Endothelial cell of umbilical vein (primary cell): ENCODE measurements around the gene ABCF1. TPM values are rescaled to one million over a fixed set of nuclear protein-coding genes. Genes with fewer than 3 reads are reported as not detected.

ENCODE experiments used
- BruUV-seq: library from RNA; stranded (reverse); fragments of 400-500 nt; replicated peaks from 2 replicates; lab custom pipeline; 2021; lab: Mats Ljungman, UMichigan
- CTCF ChIA-PET: fragments of 300-600, 350-600 bp; sonication (Branson Sonifier 250); formaldehyde crosslinking; loops from one replicate; lab custom pipeline; 2021; ENCODE audit warnings: antibody characterized with exemption, inconsistent platforms; lab: Charles Lee
- POLR2A ChIA-PET: fragments of 300-600, 350-600 bp; sonication (Branson Sonifier 250); formaldehyde crosslinking; loops from one replicate; lab custom pipeline; 2021; ENCODE audit warnings: antibody characterized with exemption, inconsistent platforms; lab: Charles Lee
- DNase-seq: peaks from one replicate; pipeline ENCODE4 v3.0.0-alpha.2; 2011; ENCODE audit warnings: low read depth, low spot score
- FAIRE-seq: peaks from 2 replicates; lab custom pipeline; 2011; peaks lifted over from hg19 to GRCh38; lab: Jason Lieb, UNC
- H2AFZ ChIP-seq: 2 replicates; pipeline ENCODE4 v1.6.0; 2012; ENCODE audit warnings: low read depth, low read length, control low read depth, inconsistent platforms
- H3K27ac ChIP-seq: 2 replicates; pipeline ENCODE4 v1.5.1; 2011; ENCODE audit warnings: low read depth, mild to moderate bottlenecking, control low read depth, low read length, moderate library complexity; ENCODE audit not compliant: insufficient read depth
- H3K27me3 ChIP-seq, 2 experiments: 2 replicates each; pipeline versions ENCODE4 v1.6.0 to v1.6.1; 2011; ENCODE audit warnings: low read length in 2 of 2, mixed read lengths in 1 of 2; ENCODE audit not compliant: control insufficient read depth in 2 of 2, insufficient read depth in 2 of 2
- H3K36me3 ChIP-seq, 2 experiments: 2 replicates in 1 of 2; 3 replicates in 1 of 2; pipeline ENCODE4 v1.5.1; 2011; ENCODE audit warnings: low read length in 2 of 2, mild to moderate bottlenecking in 1 of 2, moderate library complexity in 1 of 2; ENCODE audit not compliant: control insufficient read depth in 2 of 2, insufficient read depth in 2 of 2; ENCODE audit errors: extremely low read depth in 1 of 2
- H3K4me1 ChIP-seq: 3 replicates; pipeline ENCODE4 v1.5.1; 2011; ENCODE audit warnings: mild to moderate bottlenecking, low read length; ENCODE audit not compliant: control insufficient read depth, insufficient read depth; ENCODE audit errors: extremely low read depth
- H3K4me2 ChIP-seq: 2 replicates; pipeline ENCODE4 v1.6.1; 2011; ENCODE audit warnings: low read length, control low read depth, mixed read lengths; ENCODE audit not compliant: insufficient read depth
- H3K4me3 ChIP-seq, 3 experiments: fragments of 200-600 bp in 1 of 3; sonication (generic), shearing (Covaris generic) in 1 of 3; replicated peaks in 1 of 3; 2 replicates each; pipeline ENCODE4 v1.5.1; 2011 to 2016; ENCODE audit warnings: control low read depth in 3 of 3, low read length in 3 of 3, mild to moderate bottlenecking in 2 of 3, inconsistent platforms in 1 of 3, low read depth in 1 of 3, moderate library complexity in 1 of 3; ENCODE audit not compliant: insufficient read depth in 1 of 3
- H3K79me2 ChIP-seq: 2 replicates; pipeline ENCODE4 v1.6.0; 2012; ENCODE audit warnings: low read length, inconsistent platforms; ENCODE audit not compliant: control insufficient read depth, insufficient read depth
- H3K9ac ChIP-seq: replicated peaks from 2 replicates; pipeline ENCODE3; 2011; ENCODE audit warnings: low read length, control low read depth; ENCODE audit not compliant: insufficient read depth; ENCODE audit errors: extremely low read depth
- H3K9me1 ChIP-seq: replicated peaks from 3 replicates; pipeline ENCODE4 v1.6.0; 2011; ENCODE audit warnings: mild to moderate bottlenecking, low read length; ENCODE audit not compliant: control insufficient read depth, insufficient read depth; ENCODE audit errors: extremely low read depth
- H3K9me3 ChIP-seq: replicated peaks from 2 replicates; pipeline ENCODE4 v1.5.1; 2012; ENCODE audit warnings: low read length, inconsistent platforms; ENCODE audit not compliant: control insufficient read depth, insufficient read depth
- H4K20me1 ChIP-seq: replicated peaks from 2 replicates; pipeline ENCODE3; 2011; ENCODE audit warnings: mild to moderate bottlenecking, low read length; ENCODE audit not compliant: control insufficient read depth, insufficient read depth; ENCODE audit errors: extremely low read depth
- CTCF ChIP-seq, 2 donors: IDR thresholded peaks; 1 replicate in 1 of 2; 2 replicates in 1 of 2; pipeline ENCODE4 v1.5.1; 2011; ENCODE audit warnings: low read length in 2 of 2, mild to moderate bottlenecking in 2 of 2, moderate library complexity in 2 of 2, control low read depth in 1 of 2, inconsistent platforms in 1 of 2, low read depth in 1 of 2; ENCODE audit not compliant: insufficient read depth in 1 of 2; ENCODE audit errors: extremely low read depth in 1 of 2
- EZH2 ChIP-seq: IDR thresholded peaks from 2 replicates; pipeline ENCODE4 v1.6.1; 2012; ENCODE audit warnings: borderline replicate concordance, low read depth, mild to moderate bottlenecking, moderate library complexity, low read length, inconsistent platforms; ENCODE audit not compliant: severe bottlenecking
- FOS ChIP-seq: IDR thresholded peaks from 2 replicates; pipeline ENCODE4 v1.6.1; 2011; ENCODE audit warnings: mild to moderate bottlenecking, low read length, moderate library complexity, borderline replicate concordance; ENCODE audit not compliant: insufficient read depth
- GATA2 ChIP-seq: IDR thresholded peaks from 2 replicates; pipeline ENCODE4 v1.7.0; 2011; ENCODE audit warnings: low read depth, mild to moderate bottlenecking, moderate library complexity, mixed read lengths, low read length; ENCODE audit not compliant: insufficient read length, insufficient read depth
- POLR2A ChIP-seq: IDR thresholded peaks from 2 replicates; pipeline ENCODE4 v1.6.1; 2012; ENCODE audit warnings: low read depth, mild to moderate bottlenecking, control low read depth, low read length
- dilution Hi-C: fragments of 300-500 bp; cut with MboI; formaldehyde crosslinking; loops from one replicate; pipeline ENCODE4 v1.15.0; 2019; ENCODE audit warnings: low sequenced_read_pairs; ENCODE audit not compliant: extremely low pct_ligation_motif_present
- intact Hi-C: fragments of 100-400 bp; cut with micrococcal nuclease; formaldehyde crosslinking; loops from one replicate; pipeline ENCODE4 v1.10.0; 2022
- polyA plus RNA-seq, 4 experiments: library from polyadenylated mRNA; depleted of rRNA in 3 of 4; stranded (reverse) in 3 of 4; unstranded in 1 of 4; fragments of >200 nt; gene quantifications; 2 replicates each; pipeline versions ENCODE4 v1.2.1 to v1.2.3, GENCODE V29; 2011 to 2012; ENCODE audit warnings: missing spikeins in 1 of 4
- total RNA-seq: library from RNA; stranded (reverse); gene quantifications from 2 replicates; pipeline ENCODE4 v1.2.3, GENCODE V29; 2021

Gene ABCF1
- total and polyA plus RNA-seq, 2 donors (not counting 3 experiments of a cell fraction or from before 2014, with no cell fraction given) = 34.0 to 60.3 TPM

GRCh38 chr6:30601815-30602641, 30.8 kb downstream of the ABCF1 start:
- DNase-seq = no peak
- ChIA-PET POLR2A (interaction anchor here (6.2 kb wide), 1 partner anchor 12 kb away, joined by 63 read pairs; no protein-coding TSS in a partner anchor), CTCF (interaction anchor here (0.9 to 8.8 kb wide), 3 partner anchors 11 to 119 kb away, joined by 3 to 149 read pairs (median 6); no protein-coding TSS in a partner anchor)
- intact Hi-C loops (no loop called here), dilution Hi-C loops (no loop called here)
- Histone ChIP-seq H3K4me1 (peaks cover 8% of the 10 kb centered on the region), H2AFZ (no peak overlapping the region), H3K79me2 (no peaks in the 10 kb centered on the region), H3K9ac (no peak overlapping the region), H3K4me3 (no peak overlapping the region), H3K9me3 (no peaks in the 10 kb centered on the region), H3K27ac (no peak overlapping the region), H3K9me1 (no peaks in the 10 kb centered on the region), H3K4me2 (no peak overlapping the region), H3K27me3 (no peaks in the 10 kb centered on the region), H3K36me3 (peaks cover 46 to 58% of the 10 kb centered on the region in 2 experiments), H4K20me1 (no peaks in the 10 kb centered on the region)
- no TSS peak for BruUV-seq
- TF ChIP-seq FOS (no peak), CTCF (IDR thresholded peaks at IDR 0.05; ENCODE audit: extremely low read depth in 1 of 2, insufficient read depth in 1 of 2, low read depth in 1 of 2, low read length in 2 of 2) (no peak), GATA2 (no peak), EZH2 (no peak), POLR2A (peak; percentile 52)
- FAIRE-seq = no peak
